ENCODE results near the gene SPOCK1.

The SPOCK1 gene

DNA sequence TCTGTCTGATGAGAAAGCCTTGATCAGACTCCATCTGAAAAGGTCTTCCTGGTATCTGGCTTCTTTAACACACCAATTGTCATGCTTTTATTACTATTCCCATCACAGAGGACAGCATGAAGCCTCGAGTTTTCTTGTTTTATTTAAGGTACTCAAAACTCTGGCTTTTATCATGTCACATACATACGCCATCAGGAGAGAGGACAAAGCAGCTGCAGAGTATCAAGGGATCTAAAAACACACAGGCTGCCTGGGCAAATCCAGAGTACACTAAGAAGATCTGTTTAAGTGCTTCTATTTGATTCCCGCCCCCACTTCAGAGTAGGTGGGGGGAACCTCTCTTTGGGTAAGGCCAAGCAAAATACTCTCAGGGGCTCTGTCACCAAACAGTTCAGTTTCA, 277.2 kb downstream of the SPOCK1 start:
- no peak for DNase-seq (ENCODE audit: low read depth)

DNA sequence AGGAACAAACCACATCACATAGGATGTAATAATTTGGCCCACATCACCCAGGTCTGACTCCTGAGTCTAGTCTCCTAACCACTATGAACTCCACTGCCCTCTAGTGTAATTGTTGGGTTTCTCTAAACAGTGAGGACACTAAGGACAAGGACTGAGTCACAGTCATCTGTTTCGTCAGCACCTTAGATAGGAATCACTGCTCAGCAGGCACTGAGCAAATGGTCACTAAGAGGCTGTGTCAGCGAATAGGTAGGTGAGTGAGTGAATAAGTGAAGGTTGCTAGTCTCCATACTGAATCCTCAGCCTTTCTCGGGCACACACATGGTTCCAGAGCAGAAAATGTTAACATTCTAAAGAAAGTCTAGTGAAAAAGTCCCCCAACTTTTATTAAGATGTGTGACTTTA, 278.6 kb downstream of the SPOCK1 start:
- no peak for DNase-seq (ENCODE audit: low read depth)

DNA sequence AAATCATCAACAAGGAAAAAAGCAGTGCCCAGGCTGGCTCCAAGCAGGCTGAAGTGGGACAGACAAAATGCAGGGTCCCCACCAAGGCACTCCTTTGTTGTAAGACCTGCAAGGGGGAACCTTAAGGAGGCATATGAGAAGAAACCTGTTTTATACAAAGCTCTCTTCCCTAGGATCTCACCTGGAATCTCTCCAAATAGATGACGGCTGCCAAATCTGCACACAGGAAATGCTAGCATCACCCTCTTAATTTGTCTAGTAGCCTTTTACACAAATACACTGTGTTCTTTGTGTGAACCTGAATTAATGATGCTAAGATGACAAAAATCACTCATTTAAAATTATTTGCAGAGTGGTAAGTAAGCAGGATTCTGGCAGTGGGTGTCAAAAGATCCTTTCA, 280.2 kb downstream of the SPOCK1 start:
- no peak for DNase-seq (ENCODE audit: low read depth)

DNA sequence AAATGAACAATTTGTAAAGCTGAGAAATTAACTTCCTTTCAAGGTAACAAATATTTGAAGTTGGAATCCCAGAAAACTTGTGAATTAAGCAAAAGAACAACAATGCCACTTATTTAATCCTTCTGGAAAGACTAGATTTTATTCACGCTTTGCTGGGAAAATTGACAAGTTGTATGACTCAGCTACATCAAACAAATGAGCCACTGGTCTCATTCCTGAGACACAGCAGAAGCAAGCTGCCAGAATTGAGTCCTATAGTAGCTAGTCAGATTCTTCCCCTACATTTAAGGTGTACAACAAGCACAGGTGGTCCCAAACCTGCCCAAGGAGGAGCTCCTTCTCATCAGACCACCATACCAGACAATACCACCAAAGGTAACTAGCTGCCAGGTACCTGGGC, 280.7 kb downstream of the SPOCK1 start:
- DNase-seq (ENCODE audit: low read depth) = no peak

DNA sequence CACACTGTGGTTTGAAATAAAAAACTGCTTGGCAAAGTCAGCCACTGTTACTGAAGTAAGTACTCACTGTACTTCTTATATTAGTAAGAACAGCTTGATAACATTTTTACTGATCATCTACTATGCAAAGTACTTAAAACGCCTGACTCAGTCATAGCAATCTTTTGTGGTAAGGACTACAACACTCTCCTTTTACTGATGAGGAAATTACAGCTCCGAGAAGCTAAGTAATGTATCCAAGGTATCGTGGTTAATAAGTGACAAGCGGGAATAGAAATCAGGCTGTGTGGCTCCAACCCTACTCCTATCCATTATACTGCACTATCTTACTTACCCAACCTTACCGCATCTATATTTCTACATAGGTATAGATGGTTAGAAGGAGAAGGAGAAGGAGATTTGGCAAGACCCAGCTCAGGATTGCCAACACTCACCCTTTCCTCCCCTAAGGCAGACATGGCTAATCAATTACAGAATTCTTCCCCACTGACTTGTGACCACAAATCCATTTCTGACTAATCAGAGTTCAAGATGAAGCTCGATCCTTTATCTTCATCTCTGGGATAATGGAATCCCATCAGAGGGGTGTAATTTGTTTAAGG, 281.4 kb downstream of the SPOCK1 start:
- no peak for DNase-seq (ENCODE audit: low read depth)

DNA sequence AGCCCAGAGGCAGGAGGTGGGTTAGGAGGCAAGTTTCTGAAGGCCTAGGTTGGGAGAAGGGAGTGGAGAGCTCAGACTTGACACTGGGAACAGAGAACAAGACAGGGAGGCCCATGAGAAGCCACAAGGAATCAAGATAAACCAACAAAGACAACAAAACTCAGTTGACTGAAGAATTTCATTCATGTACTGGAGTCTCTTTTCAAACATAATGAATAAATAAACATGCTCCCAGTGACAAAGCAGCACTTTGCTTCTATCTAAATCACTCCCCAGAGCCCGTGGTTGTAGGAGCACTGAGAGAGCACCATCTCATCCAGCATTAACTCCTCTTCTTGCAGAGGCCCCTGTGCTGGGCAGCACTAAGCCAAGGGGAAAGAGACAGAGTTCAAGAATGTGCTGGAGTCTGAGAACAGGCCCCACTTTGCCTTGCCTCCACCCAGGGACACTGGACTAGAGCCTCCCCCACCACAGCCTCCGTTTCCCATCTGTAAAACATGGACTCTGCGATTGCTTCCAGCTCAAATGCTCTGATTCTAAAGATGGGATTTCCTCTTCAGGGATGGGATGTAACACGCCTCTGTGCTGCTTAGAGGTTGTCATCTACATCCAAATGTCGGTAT, 282.0 kb downstream of the SPOCK1 start:
- DNase-seq (ENCODE audit: low read depth) = no peak

DNA sequence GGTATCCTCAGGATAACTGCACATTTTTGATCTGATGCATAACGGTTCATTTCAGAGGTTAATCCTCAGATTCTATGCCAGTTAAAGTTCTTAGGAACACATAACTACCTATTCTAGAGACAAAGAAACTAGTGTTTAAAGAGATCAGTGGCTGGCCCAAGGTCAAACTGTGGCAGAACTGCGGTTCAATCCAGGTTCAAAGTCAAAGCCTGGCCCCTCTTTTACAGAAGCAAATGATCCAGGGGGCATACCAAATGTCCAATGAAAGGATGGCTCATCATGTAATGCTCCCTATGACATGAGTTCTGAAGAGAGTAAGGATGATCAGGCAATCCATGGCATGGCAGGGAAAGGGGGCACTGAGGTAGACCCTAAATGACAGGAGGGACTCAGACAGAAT, 283.3 kb downstream of the SPOCK1 start:
- DNase-seq (ENCODE audit: low read depth) = no peak

DNA sequence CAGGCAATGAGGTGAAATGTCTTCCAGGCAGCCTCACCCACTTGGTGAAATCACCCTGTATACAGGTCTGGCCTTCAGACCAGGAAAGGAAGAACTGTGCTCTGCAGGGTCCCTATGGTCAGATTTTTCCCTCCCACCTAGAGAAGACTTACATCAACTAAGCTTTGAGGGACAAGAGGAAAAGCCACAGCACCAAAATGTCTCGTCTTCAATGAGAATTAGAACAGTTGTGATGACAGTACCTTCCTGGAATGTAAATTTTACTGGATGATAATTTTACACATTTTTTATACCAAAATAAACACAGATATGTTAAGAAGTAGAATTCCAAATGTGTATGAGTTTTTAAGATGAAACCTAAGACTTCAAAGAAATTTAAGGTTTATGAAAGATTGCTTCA, 283.9 kb downstream of the SPOCK1 start:
- no peak for DNase-seq (ENCODE audit: low read depth)

DNA sequence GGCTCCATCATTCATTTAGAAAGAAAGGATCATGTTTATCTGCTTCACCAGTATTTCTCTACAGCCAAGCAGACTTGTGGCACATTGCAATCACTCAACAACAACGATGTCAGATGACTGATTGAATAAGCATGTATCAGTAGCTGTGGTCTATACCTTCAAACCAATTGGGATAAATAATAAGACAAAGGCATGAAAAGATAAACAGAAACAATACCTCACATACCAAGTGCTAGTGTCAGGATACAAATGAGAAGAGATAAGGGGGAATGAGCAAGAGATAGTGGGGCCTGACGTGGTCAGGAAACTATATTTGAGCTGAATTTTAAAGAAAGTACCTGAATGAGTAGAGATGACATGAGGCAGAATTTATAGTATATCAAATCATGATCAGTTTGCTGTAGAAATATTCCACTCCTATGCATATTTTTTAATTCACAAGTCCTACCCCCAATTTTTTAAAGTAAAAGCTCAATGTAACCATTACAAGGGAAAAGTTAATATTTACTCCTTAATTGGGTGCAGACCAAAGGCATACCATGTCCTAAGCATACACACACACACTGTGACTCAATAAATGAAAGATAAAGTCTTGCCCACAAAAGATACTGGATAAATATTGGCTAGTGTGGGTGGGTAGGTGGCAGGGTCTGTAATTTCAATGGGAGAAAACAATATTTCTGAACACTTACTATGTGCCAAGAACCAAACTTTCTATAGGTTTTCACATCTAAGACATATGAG, 284.5 kb downstream of the SPOCK1 start:
- DNase-seq (ENCODE audit: low read depth) = no peak

DNA sequence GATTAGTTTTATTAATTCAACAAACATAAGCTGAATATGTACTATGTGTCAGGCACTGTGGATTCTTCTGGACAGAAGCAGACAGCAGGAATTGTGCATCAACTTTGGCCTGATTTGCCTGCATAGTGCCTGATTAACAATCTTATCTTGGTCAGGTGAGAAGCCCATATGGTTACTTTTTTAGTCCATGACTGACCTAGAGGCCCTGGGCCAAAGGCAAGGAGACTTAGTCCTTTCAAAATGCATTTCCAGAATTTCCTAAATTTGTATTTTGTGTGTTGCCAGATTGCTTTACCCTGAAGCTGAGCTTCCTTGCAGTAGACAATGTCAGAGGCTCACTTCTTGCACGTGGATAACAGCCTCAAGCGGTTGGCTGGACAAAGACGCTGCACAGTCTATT, 286.7 kb downstream of the SPOCK1 start:
- no peak for DNase-seq (ENCODE audit: low read depth)

DNA sequence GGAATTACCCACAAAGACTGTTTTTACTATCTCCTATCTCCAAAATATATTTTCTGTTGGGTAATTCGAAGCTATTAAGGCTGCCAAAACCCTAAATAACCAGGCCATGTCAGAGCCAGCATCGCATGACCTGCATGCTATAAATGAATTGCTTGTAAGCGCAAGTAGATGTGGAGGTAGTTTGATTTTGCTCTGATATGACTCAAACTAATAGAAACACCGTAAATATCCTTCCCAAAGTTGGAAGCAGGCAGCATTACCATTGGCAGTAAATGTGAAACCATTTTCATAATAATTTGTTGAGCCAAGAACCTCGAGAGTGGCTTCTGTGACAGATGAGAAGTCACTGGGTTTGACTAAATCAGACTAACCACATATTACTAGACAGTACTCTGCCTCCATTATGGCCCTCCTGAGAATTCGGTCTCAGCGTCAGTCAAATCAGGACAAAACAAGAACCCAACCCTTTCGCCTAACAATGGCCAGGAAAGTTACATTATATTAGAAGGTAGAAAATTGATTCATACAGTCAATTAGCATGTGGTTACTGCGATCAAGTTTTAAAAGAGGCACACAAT, 289.8 kb downstream of the SPOCK1 start:
- no peak for DNase-seq (ENCODE audit: low read depth)

DNA sequence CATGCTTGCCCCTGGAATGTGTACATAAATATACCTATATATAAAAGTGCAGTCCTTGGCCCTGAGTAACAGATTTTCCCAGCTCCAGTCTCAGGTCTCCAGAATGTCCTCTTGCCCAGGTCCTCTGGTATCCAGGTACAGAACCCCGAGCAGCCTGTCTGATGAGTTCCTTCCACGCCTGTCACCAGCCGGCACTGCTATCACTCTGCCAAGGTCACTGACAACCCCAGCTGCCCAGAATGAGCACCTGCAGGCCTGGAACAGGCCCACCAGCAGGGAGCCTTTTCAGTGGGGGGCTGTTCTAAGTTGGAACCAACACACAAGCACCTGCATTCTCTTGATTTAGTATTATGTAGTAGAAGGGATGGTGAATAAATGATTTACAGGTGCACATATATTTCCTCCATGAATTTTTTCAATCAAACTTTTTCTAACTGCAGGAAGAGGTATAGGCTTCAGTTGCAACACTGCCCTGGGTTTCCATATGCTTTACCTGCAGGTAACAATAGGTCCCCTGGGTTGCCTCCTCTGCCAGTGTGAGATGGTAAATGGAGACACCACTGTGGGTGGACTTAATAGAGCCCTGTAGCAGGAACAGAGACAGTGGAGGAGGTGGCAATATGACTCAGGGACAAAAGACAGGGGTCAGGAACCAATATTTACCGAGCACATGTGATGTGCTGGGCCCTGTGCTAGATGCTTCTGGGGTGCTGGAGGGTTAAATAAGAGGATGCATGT, 291.9 kb downstream of the SPOCK1 start:
- DNase-seq (ENCODE audit: low read depth) = no peak

DNA sequence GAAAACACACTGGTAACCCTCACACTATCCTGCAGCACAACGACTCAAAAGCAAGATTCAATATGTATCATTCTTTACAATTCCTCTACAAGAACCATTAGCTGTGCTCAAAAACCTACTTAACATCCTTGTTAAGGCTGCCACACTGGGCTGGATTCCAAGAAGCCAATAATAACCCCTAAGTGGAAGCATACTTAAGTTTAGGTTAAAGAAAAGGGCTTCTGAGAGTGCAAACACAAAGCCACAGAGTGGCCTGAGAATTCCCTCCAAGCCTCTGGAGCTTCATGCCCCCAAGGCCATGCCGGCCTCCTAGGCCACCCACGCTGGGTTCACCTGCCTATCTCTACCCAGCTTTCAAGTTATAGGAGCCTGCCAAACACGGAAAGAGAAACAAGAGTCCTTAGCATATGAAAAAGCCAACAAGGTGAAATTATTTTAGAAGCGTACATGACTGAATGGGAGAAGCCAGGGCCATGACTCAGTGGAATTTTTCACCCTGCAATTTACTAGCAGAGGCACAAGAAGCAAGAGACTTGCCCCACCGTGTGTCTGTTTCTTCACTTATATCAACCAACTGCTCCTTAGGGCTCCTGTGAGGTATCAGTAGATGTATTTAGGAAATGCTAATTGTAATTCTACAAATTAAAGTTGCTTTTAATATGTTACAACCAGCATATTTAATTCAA, 293.0 kb downstream of the SPOCK1 start:
- no peak for DNase-seq (ENCODE audit: low read depth)

DNA sequence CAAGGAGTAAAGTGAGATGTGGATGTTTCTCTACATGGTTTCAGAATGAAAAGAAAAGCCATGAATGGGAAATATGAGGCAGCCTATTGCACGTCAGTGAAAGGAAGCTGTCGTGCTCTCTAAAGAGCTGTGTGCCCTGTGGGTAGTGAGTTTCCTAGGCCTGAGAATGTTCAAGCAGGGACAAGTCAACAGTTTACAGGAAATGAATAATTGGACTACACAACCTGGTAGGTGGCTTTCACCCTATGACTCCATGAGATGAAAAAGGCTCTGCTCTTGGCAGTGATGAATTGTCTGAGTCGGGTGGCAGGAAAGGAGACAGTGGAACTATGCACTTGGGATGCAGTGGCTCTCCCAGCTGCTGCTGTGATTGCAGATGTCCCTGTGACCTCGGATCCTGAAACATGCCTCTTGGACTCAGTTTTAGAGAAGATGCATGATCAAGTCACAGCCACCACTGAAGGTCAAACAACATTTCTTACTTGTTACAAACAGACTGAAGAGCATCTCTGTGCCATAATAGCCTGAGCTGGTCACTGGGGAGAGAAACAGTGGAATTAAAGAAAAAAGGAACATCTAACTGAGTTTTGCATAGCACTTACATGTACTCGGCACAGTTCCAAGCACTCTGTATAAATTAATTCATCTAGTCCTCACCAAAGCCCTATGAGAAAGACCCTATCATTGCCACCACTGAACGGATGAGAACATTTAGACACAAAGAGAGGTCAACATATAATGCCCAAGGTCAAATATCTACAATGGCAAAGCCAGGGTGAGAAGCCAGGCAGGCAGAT, 293.7 kb downstream of the SPOCK1 start:
- DNase-seq (ENCODE audit: low read depth) = no peak

DNA sequence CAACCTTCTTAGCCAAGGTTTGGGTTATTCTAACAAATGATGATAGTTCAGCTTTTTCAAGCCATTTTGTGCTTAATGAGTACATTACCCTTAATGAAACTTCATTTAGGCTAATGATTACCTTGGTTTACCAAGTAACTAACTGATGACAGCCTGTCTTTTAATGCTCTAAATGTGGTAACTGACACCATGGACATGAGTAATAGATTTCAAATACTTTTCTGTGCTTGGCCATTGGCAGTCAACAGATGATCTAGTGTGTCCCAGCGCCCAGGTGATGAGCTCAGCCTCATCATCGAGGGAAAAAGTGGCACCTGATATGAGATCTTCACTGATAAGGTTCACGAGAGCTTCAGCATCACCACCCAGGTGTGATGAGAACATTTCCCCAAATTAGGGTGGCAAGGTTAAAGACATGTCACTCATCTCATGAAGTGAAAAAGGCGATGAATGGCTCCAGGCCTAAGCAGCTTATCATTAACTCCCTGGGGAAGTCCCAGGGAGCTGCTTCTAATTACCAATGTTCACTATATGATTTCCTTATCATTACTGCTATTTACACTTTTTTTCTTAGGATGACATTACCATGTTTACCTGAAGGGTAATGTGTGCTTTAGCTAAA, 296.0 kb downstream of the SPOCK1 start:
- no peak for DNase-seq (ENCODE audit: low read depth)

DNA sequence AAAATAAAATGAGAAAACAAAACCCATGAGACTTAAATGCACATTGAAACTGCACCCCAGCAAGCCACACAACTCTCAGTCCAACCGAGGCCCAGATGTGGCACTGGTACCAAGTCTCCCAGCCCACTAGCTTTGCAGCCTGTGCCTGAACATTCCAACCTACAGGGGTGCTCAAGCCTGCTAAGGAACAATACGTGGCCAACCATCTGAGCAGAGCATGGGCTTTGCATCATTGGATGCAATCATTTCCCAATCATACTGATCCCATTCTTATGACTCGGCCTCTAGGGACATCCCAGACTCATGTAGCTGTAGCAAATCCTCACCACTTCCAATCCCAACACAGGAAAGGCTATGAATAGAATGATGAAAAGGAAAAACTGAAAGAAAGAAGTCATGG, 297.2 kb downstream of the SPOCK1 start:
- DNase-seq (ENCODE audit: low read depth) = no peak

DNA sequence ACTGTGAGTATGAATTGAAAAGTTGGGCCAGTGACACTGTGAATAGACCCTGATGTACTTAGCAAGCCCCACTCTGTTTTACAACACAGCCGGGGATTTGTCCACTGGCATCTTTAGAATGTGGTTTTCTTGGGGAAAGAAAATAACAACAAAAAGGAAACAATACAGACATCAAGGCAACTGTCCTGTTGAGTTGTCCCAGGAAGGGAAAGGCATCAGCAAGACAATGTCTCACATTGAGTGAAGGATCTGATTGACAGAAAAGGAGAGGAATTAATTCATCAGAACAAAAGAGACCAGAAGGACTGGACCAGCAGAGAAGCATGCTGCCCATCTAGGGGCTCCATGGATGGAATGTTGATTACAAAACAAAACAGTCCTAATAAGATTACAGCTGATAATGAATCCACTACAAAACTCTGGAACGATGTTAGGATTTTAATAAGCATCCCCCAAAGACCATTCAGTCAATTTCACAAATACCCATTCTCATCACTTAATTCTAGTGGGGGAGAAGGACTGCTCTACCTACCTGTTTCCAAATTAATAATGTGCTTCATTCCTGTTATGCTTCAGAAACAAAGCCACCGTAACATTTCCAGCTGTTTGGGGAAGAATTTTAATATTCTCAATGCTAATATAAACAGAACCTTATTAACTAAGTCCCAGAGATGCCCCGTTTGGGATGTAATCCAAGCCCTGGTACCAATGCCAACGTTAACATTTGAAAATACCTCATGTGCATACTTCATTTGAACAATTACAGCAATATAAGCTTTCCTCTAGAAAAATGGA, 298.0 kb downstream of the SPOCK1 start:
- no peak for DNase-seq (ENCODE audit: low read depth)

DNA sequence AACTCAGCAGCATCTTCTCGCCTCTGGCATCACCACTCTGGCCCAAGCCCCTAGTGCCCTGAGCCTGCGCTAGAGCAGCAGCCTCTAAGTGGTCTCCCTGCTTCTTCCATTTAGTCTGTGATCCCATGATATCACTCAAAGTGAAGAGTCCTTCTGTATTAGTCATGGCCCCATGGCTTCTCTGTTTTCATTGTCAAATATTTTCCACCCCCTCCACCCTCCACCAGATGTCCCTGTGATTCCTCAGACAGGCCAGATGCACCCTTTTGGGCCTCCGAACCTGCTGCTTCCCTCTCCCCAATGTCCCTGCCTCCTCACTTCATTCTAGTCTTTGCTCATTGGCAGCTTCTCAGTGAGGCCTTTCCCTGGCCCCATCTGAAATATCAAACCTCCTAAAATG, 299.2 kb downstream of the SPOCK1 start:
- no peak for DNase-seq (ENCODE audit: low read depth)

DNA sequence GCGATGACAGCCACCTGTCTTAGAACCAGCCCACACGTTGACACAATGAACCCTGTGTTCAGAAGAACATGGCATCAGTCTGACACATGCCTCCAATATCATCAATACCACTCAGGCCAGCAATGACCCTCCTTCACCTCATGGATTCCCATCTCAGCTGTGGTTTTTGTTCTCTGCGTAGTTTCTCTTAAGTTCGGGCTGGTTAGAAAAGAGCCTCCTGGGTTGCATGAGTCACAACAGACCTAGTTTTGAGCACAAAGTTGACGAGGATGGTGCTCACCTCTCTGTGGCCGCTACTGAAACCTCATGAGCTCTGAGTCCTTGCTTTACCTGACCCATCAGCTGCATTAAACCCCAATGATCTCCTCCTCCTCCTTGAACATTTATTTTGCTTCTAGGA, 299.9 kb downstream of the SPOCK1 start:
- DNase-seq (ENCODE audit: low read depth) = no peak

DNA sequence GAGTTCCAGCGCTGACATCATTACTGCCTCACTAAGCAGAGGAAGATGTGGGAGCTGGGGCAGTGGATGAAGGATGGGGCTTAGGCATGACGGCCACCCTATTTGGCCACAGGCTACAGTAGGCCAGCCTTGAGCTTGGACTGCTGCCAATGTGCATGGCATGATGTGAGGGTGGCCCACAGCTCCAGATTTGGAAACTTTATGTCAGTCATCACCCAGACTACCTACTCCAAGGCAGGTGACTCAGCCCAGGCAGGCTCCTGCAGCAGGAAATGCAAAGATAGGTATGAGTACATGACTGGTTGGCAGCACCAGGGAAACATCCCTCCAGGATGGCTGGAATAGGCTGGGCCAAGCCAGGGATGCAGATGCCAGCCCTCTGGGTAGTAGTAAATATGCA, 303.6 kb downstream of the SPOCK1 start:
- no peak for DNase-seq (ENCODE audit: low read depth)
